Epithelial cell of proximal tubule (primary cell): ENCODE measurements around the gene TIMELESS. TPM values are rescaled to one million over a fixed set of nuclear protein-coding genes. Genes with fewer than 3 reads are reported as not detected.

Experiments used
- DNase-seq: peaks from one replicate; pipeline ENCODE4 v3.0.0-alpha.2; 2011; ENCODE audit warnings: low read depth
- H3K4me3 ChIP-seq: 2 replicates; pipeline ENCODE4 v1.5.1; 2011; ENCODE audit warnings: low read depth, mild to moderate bottlenecking, low read length
- total RNA-seq: library from RNA; depleted of rRNA; stranded (reverse); fragments of >200 nt; gene quantifications from 2 replicates; pipeline ENCODE4 v1.2.3, GENCODE V29; 2015
- TF ChIP-seq, protein P1 (sequence below): conservative IDR thresholded peaks from 2 replicates; pipeline ENCODE4 v1.5.1; 2012; ENCODE audit warnings: low read depth, mild to moderate bottlenecking, low read length

Gene TIMELESS
- total RNA-seq, 1 donor from 2014 or later = 30.2 TPM

DNA sequence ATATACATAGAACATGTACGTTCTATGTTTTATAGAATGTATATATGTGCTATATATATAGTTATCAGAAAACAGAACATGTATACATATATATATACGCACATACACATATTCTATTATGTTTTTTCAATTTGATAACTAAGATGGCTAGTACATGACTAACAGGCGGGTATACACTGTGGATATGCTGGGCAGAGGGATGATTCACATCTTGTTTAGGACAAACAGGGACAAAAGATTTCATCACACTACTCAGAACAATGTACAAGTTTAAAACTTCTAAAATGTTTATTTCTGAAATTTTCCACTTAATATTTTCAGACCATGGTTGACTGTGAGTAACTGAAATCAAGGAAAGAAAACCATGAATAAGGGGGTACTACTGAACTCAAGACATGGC is 17.4 kb downstream of the TIMELESS start:
- TF ChIP-seq, protein P1, sequence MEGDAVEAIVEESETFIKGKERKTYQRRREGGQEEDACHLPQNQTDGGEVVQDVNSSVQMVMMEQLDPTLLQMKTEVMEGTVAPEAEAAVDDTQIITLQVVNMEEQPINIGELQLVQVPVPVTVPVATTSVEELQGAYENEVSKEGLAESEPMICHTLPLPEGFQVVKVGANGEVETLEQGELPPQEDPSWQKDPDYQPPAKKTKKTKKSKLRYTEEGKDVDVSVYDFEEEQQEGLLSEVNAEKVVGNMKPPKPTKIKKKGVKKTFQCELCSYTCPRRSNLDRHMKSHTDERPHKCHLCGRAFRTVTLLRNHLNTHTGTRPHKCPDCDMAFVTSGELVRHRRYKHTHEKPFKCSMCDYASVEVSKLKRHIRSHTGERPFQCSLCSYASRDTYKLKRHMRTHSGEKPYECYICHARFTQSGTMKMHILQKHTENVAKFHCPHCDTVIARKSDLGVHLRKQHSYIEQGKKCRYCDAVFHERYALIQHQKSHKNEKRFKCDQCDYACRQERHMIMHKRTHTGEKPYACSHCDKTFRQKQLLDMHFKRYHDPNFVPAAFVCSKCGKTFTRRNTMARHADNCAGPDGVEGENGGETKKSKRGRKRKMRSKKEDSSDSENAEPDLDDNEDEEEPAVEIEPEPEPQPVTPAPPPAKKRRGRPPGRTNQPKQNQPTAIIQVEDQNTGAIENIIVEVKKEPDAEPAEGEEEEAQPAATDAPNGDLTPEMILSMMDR = no peak
- no peak overlapping the region for H3K4me3 ChIP-seq
- DNase-seq = no peak

DNA sequence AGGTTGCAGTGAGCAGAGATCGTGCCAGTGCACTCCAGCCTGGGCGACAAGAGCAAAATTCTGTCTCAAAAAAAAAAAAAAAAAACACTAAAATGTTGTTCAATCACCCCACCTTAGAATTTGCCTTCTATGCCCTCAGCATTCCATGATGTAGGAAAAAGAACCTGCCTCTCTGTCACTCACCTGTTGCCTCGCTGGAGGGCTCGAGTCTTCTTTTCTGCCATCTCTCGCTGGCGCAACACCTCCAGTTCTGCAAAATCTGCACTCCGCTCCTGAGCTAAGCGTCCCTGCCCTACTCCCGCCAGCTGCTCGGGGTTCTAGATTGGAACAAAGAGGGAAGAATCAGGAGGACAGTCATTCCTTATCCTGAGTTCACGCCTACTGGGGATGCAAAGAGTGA is 17.9 kb downstream of the TIMELESS start:
- DNase-seq = no peak
- TF ChIP-seq, protein P1 = no peak
- H3K4me3 ChIP-seq = no peak overlapping the region

DNA sequence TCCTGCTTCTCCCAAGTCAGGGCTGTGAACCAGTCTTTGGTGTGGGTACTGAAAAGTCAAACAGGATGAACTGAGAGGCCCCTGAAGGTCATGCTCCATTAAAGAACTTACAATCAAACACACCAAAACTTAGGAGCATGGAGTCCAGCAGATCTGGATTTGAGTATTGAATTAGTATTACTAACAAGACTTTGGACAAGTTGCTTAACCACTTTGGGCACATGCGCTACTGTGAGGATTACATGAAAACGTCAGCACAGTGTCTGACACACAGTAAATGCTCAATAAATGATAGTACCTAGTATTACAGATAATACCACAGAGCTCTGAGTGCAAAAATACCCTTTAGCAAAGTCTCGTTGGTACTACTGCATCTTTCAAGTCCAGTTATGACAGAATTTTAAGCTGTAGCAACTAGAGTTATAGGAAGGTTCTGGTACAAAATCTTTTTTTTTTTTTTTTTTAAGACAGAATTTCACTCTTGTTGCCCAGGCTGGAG is 23.2 kb downstream of the TIMELESS start:
- TF ChIP-seq, protein P1 = no peak
- H3K4me3 ChIP-seq = no peak overlapping the region
- no peak for DNase-seq

DNA sequence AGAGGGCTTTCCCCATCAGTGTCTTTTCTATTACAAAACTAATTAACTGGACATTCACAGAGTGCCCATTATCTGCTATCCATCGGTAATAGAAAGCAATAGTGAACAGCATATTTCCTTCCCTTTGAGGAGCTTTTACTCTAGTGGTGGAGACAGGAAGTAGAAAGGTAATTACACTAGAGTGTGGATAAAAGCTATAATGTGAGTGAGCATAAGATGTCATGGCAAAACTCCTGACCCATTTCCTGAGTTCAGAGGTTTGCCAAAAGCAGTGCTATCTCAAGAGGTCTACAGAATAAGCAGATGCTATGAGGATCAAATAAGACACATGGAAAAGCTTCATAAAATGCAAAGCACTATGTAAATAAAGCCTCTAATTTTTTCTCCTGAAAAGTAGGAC is 24.0 kb downstream of the TIMELESS start:
- DNase-seq = no peak
- TF ChIP-seq, protein P1 = no peak
- no peak overlapping the region for H3K4me3 ChIP-seq

DNA sequence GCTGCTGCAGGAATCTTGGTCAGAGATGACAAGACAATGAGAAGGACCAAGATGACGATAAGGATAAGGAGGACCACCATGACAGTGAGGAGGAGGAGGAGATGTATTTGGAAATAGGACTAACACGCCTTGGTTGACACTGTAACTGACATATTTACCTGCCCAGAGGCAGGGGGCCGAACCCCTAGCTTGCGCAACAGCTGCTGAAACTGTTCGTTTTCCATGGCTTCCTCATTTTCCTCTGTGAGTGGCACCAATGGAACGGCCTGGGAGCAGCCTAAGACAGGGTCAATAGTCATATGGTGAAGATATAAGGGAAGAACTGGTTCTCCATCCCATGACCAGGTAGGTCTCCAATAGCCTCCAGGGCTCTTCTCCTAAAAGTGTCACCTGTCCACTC is 28.8 kb downstream of the TIMELESS start:
- TF ChIP-seq, protein P1 = no peak
- H3K4me3 ChIP-seq = no peak overlapping the region
- DNase-seq = no peak

DNA sequence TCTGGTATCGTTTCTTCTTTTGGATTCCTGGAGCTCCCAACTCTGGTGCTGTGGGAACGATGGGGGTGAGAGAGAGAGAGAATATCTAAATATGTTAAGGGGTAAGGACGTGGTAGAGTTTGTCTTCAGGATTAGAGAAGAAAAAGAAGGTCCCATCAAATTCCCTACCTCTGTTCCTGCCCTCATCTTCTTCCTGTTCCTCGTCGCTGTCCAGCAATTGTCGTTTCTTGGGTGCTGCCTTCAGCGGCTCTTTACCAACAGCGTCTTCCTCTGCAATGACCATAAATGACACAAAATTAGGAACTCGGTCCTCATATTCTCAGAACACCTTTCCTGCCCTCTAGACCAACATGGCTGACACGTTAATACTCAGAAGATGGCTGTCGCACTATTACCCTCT is 31.5 kb downstream of the TIMELESS start:
- no peak for DNase-seq
- H3K4me3 ChIP-seq = no peak overlapping the region
- TF ChIP-seq, protein P1 = no peak

DNA sequence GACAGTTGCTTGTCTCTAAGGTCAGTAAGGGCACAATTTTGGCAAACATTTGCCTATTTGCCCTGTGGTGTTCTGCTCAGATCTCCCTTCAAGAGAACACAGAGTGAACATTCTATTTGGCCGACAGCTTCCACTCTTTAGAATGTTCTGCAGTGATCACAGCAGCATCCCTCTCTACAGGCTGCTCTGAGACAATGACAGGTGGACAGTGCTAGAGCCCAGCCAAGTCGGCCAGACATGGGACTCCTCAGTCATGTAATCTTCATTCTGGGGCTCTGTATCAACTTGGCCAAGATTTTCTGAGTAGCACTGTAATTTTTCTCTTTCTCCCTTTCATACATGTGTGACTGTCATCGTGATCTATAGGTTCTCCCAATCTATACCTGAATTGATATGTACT is 34.8 kb downstream of the TIMELESS start:
- DNase-seq = no peak
- TF ChIP-seq, protein P1 = no peak
- no peak overlapping the region for H3K4me3 ChIP-seq
